HEK293T (cell line): ENCODE results near the gene DLK1.

ENCODE experiments used
- BHLHE40 ChIP-seq: fragments of 450-650 bp; IDR thresholded peaks from 2 replicates; pipeline ENCODE4 v1.6.1; 2016; ENCODE audit warnings: mild to moderate bottlenecking, moderate library complexity, borderline replicate concordance
- CTBP1 ChIP-seq: fragments of 450-650 bp; IDR thresholded peaks from 2 replicates; pipeline ENCODE4 v1.6.1; 2016; ENCODE audit warnings: borderline replicate concordance
- ELF4 ChIP-seq: fragments of 450-650 bp; IDR thresholded peaks from 2 replicates; pipeline ENCODE4 v1.6.1; 2017; ENCODE audit warnings: antibody characterized with exemption
- FOXK2 ChIP-seq: fragments of 450-650 bp; IDR thresholded peaks from 2 replicates; pipeline ENCODE4 v1.6.1; 2016; ENCODE audit warnings: mild to moderate bottlenecking
- FOXM1 ChIP-seq: fragments of 450-650 bp; IDR thresholded peaks from 2 replicates; pipeline ENCODE4 v1.6.1; 2017; ENCODE audit warnings: mild to moderate bottlenecking, borderline replicate concordance
- LEF1 ChIP-seq: fragments of 450-650 bp; IDR thresholded peaks from 2 replicates; pipeline ENCODE4 v1.6.1; 2017; ENCODE audit warnings: mild to moderate bottlenecking, borderline replicate concordance

DNA sequence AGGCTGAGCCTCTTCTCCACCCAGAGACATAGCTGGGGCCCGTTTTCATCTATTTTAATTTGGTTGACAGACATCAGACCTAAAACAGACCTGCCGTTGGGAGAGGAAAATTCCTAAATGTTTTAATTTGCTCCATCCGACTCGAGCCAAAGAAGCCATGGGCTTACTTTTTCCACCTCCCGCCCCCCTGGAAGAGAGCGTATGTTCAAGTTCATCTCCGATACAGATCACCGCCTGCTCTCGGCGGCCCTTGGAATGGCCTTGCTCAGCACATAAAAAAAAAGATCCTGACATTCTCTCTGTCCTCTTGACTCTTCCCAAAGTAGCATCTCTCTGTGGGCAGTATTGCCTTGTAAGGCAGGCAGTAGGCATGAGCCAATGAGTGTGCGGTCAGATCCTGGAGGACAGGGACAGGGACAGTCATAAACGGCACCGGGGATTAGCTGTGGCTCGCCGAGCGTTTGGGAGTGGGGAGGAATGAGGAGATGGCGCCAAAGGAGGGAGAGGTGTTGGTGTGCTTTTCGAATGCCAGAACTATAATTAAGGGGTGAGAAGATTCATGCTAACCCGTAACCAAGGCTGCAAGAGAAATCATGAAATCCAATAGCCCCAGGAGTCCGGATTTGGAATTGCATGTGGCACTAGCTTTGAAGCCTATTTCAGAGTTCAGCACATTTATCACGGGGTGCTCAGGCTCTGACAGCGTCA, 51.3 kb downstream of the DLK1 start:
- TF ChIP-seq LEF1: no peak
- no peak for TF ChIP-seq FOXK2
- no peak for TF ChIP-seq BHLHE40
- no peak for TF ChIP-seq CTBP1
- TF ChIP-seq ELF4: no peak
- TF ChIP-seq FOXM1: no peak
